Vagina (tissue), 2 donors: ENCODE results near the gene SKAP1. TPM values are rescaled to one million over a fixed set of nuclear protein-coding genes. Genes with fewer than 3 reads are reported as not detected.
"Not testable (repeated sequence)": the region's sequence is repeated elsewhere in the genome, so short reads cannot be mapped to it uniquely, and the experiment has no call there.

ENCODE experiments used
- DNase-seq, 2 donors: peaks; one replicate each; pipeline ENCODE4 v3.0.0-alpha.2; 2017; ENCODE audit errors: extremely low spot score in 2 of 2
- H3K27ac ChIP-seq: fragments of 200-600 bp; sonication (generic); one replicate; pipeline ENCODE4 v1.5.1; 2019
- H3K27me3 ChIP-seq: fragments of 200-600 bp; sonication (generic); one replicate; pipeline ENCODE4 v1.5.1; 2019
- H3K36me3 ChIP-seq, 2 donors: fragments of 200-600 bp; sonication (generic); one replicate each; pipeline ENCODE4 v1.5.1; 2017 to 2019
- H3K4me1 ChIP-seq: fragments of 200-600 bp; sonication (generic); one replicate; pipeline ENCODE4 v1.5.1; 2019
- H3K4me3 ChIP-seq, 2 donors: fragments of 200-600 bp; sonication (generic); 1 replicate in 1 of 2; 2 replicates in 1 of 2; pipeline ENCODE4 v1.5.1; 2016 to 2019
- H3K9me3 ChIP-seq: fragments of 200-600 bp; sonication (generic); one replicate; pipeline ENCODE4 v1.5.1; 2019
- CTCF ChIP-seq, 3 experiments: fragments of 450-650 bp in 2 of 3; fragments of 200-600 bp in 1 of 3; sonication (generic) in 1 of 3; IDR thresholded peaks; one replicate each; pipeline ENCODE4 v1.5.1; 2017 to 2019; ENCODE audit warnings: antibody characterized with exemption in 3 of 3, mild to moderate bottlenecking in 2 of 3, moderate library complexity in 2 of 3
- POLR2A ChIP-seq, 2 donors: fragments of 450-650 bp; IDR thresholded peaks; one replicate each; pipeline ENCODE4 v1.6.1; 2017; ENCODE audit warnings: antibody characterized with exemption in 2 of 2, mild to moderate bottlenecking in 2 of 2, moderate library complexity in 2 of 2
- POLR2AphosphoS5 ChIP-seq, 2 donors: sonication (generic); formaldehyde crosslinking; IDR thresholded peaks; one replicate each; pipeline ENCODE4 v1.9.0; 2017; ENCODE audit warnings: antibody characterized with exemption in 2 of 2, mild to moderate bottlenecking in 2 of 2, low read depth in 1 of 2; ENCODE audit not compliant: insufficient read depth in 1 of 2
- intact Hi-C: fragments of 100-400 bp; cut with DNase I; formaldehyde crosslinking; loops from one replicate; pipeline ENCODE4 v1.15.1; 2023
- total RNA-seq: library from RNA; depleted of rRNA; stranded (reverse); fragments of >200 nt; gene quantifications from one replicate; pipeline ENCODE4 v1.2.3, GENCODE V29; 2016

The SKAP1 gene
- total RNA-seq, 1 donor from 2014 or later, result 5.6 TPM

- Histone ChIP-seq H3K4me1 (no peaks in the 10 kb centered on the region), H3K27me3 (no peaks in the 10 kb centered on the region), H3K9me3 (no peaks in the 10 kb centered on the region), H3K36me3 (no peaks in the 10 kb centered on the region), H3K27ac (no peak overlapping the region), H3K4me3 (no peak overlapping the region)
- intact Hi-C loops, result no loop called here
- DNase-seq, result no peak
- TF ChIP-seq CTCF (IDR thresholded peaks at IDR 0.05), result no peak
- no peak for TF ChIP-seq POLR2A (IDR thresholded peaks at IDR 0.05)
- TF ChIP-seq POLR2AphosphoS5 (IDR thresholded peaks at IDR 0.05; ENCODE audit: insufficient read depth in 1 of 2, low read depth in 1 of 2), result no peak
These were observed 61.6 kb downstream of the SKAP1 start for GRCh38 chr17:48368352-48368908.

GRCh38 chr17:48363161-48363560, 66.9 kb downstream of the SKAP1 start:
- no peak overlapping the region for H3K4me3 ChIP-seq
- H3K9me3 ChIP-seq, result no peaks in the 10 kb centered on the region
- intact Hi-C loops, result no loop called here
- H3K36me3 ChIP-seq, result no peaks in the 10 kb centered on the region
- H3K27ac ChIP-seq, result no peak overlapping the region
- no peak for TF ChIP-seq CTCF (IDR thresholded peaks at IDR 0.05)
- no peak for TF ChIP-seq POLR2A (IDR thresholded peaks at IDR 0.05)
- TF ChIP-seq POLR2AphosphoS5 (IDR thresholded peaks at IDR 0.05; ENCODE audit: insufficient read depth in 1 of 2, low read depth in 1 of 2), result no peak
- H3K27me3 ChIP-seq, result no peaks in the 10 kb centered on the region
- no peaks in the 10 kb centered on the region for H3K4me1 ChIP-seq
- DNase-seq, result no peak

- H3K27ac ChIP-seq, H3K9me3 ChIP-seq, H3K36me3 ChIP-seq, DNase-seq, H3K27me3 ChIP-seq, H3K4me3 ChIP-seq, H3K4me1 ChIP-seq, intact Hi-C loops: not testable (repeated sequence)
These were observed 69.0 kb downstream of the SKAP1 start for GRCh38 chr17:48360861-48361633.

GRCh38 chr17:48357779-48358602, 72.0 kb downstream of the SKAP1 start:
- Histone ChIP-seq H3K27ac (no peak overlapping the region), H3K4me3 (no peak overlapping the region), H3K27me3 (no peaks in the 10 kb centered on the region), H3K36me3 (no peaks in the 10 kb centered on the region), H3K9me3 (no peaks in the 10 kb centered on the region), H3K4me1 (no peaks in the 10 kb centered on the region)
- intact Hi-C loops, result no loop called here
- no peak for DNase-seq
- TF ChIP-seq CTCF (IDR thresholded peaks at IDR 0.05) (no peak), POLR2A (IDR thresholded peaks at IDR 0.05) (no peak), POLR2AphosphoS5 (IDR thresholded peaks at IDR 0.05; ENCODE audit: insufficient read depth in 1 of 2, low read depth in 1 of 2) (no peak)

GRCh38 chr17:48356866-48357265, 73.1 kb downstream of the SKAP1 start:
- H3K9me3 ChIP-seq, result no peaks in the 10 kb centered on the region
- H3K27me3 ChIP-seq, result no peaks in the 10 kb centered on the region
- DNase-seq, result no peak
- no peak overlapping the region for H3K27ac ChIP-seq
- no peaks in the 10 kb centered on the region for H3K36me3 ChIP-seq
- H3K4me3 ChIP-seq, result no peak overlapping the region
- no peaks in the 10 kb centered on the region for H3K4me1 ChIP-seq
- intact Hi-C loops, result no loop called here
- TF ChIP-seq POLR2A (IDR thresholded peaks at IDR 0.05) (no peak), CTCF (IDR thresholded peaks at IDR 0.05) (no peak), POLR2AphosphoS5 (IDR thresholded peaks at IDR 0.05; ENCODE audit: insufficient read depth in 1 of 2, low read depth in 1 of 2) (no peak)
